Thyroid gland (tissue), 4 donors: ENCODE results near the gene MAPK13. TPM values are rescaled to one million over a fixed set of nuclear protein-coding genes. Genes with fewer than 3 reads are reported as not detected.
"Not testable (repeated sequence)": the region's sequence is repeated elsewhere in the genome, so short reads cannot be mapped to it uniquely, and the experiment has no call there.

Experiments used
- DNase-seq, 2 donors: peaks; one replicate each; pipeline ENCODE4 v3.0.0-alpha.2; 2019
- H3K27ac ChIP-seq, 3 donors: fragments of 200-600 bp; sonication (generic); 1 replicate in 2 of 3; 2 replicates in 1 of 3; pipeline ENCODE4 v1.5.1; 2016 to 2019; ENCODE audit warnings: mild to moderate bottlenecking in 1 of 3, moderate library complexity in 1 of 3
- H3K27me3 ChIP-seq: fragments of 200-600 bp; sonication (generic); one replicate; pipeline ENCODE4 v1.5.1; 2019
- H3K36me3 ChIP-seq, 2 donors: fragments of 200-600 bp; sonication (generic); one replicate each; pipeline ENCODE4 v1.5.1; 2016 to 2019
- H3K4me1 ChIP-seq, 2 donors: fragments of 200-600 bp; sonication (generic); one replicate each; pipeline ENCODE4 v1.5.1; 2017 to 2019
- H3K4me3 ChIP-seq, 3 donors: fragments of 200-600 bp; sonication (generic); replicated peaks in 1 of 3; 1 replicate in 2 of 3; 2 replicates in 1 of 3; pipeline ENCODE4 v1.5.1; 2016; ENCODE audit warnings: mild to moderate bottlenecking in 1 of 3
- H3K9me3 ChIP-seq: fragments of 200-600 bp; sonication (generic); one replicate; pipeline ENCODE4 v1.5.1; 2017
- POLR2A ChIP-seq, 2 donors: fragments of 450-650 bp; IDR thresholded peaks; one replicate each; pipeline ENCODE4 v1.6.1; 2017; ENCODE audit warnings: antibody characterized with exemption in 2 of 2, mild to moderate bottlenecking in 2 of 2, moderate library complexity in 1 of 2
- WGBS, 2 donors: methylation state at CpG; one replicate each; pipeline ENCODE4 v1.1.5; 2017; 5-methylcytosine and 5-hydroxymethylcytosine counted together
- intact Hi-C: fragments of 100-400 bp; cut with DNase I; formaldehyde crosslinking; loops from one replicate; pipeline ENCODE4 v1.15.1; 2023
- total RNA-seq, 4 donors: library from RNA; depleted of rRNA; stranded (reverse); fragments of >200 nt; gene quantifications; one replicate each; pipeline ENCODE4 v1.2.3, GENCODE V29; 2016
- TF ChIP-seq, protein P1 (sequence below), 6 experiments: fragments of 200-600 bp in 3 of 6; fragments of 450-650 bp in 3 of 6; sonication (generic) in 3 of 6; IDR thresholded peaks; one replicate each; pipeline ENCODE4 v1.5.1; 2016 to 2019; ENCODE audit warnings: antibody characterized with exemption in 6 of 6, mild to moderate bottlenecking in 2 of 6, inconsistent platforms in 1 of 6, moderate library complexity in 1 of 6

The MAPK13 gene
- total RNA-seq, 4 donors from 2014 or later = 33.2 to 50.9 (median 41.0) TPM

DNA sequence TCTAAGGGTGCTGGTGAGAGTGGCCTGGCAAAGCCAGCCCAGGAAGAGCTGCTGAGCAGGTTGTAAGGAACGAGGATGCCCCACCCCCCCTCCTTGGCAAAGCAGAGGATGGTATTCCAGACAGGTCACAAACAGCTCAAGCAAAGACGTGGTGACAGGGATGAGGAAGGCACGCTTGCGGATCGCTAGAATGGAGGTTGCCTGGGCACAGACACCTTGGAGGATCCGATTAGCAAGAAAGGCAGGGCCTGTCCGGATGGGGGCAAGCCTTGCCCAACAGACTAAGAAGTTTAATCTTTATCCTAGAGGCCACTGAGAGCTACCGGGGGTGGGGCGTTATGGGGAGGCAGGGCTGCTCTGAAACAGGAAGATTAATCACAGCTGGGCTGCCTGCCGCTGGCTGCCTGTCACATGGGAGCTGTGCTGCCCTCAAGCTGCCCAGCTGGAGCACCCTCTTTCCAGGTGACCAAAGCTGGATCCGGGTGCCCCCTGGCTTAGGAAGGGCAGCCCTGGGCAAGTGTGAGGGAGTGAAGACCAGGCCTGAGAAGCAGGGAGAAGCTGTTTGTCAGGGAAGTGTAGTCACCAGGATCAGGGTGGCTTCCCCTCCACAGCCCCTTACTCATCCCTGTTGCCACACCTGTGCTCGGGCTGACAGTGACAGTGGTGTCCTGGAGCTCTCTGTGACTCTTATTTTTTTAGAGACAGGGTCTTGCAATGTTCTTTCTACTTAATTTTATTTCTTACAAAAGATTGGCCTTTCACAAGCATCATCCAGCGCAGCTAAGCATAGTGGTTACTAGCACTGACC, 9.1 kb upstream of the MAPK13 start:
- Histone ChIP-seq H3K4me1 (peaks cover 8 to 23% of the 10 kb centered on the region in 2 donors), H3K27me3 (no peaks in the 10 kb centered on the region), H3K4me3 (no peak overlapping the region), H3K27ac (peak overlapping the region; percentile 3 to 57 (median 53)), H3K9me3 (no peaks in the 10 kb centered on the region), H3K36me3 (no peaks in the 10 kb centered on the region)
- peak; percentile 75 to 80 for DNase-seq
- 37 to 41% methylated on average over 11 to 12 of the region's 13 CpGs for WGBS, 2 donors
- TF ChIP-seq POLR2A (IDR thresholded peaks at IDR 0.05) = no peak
- TF ChIP-seq, protein P1, sequence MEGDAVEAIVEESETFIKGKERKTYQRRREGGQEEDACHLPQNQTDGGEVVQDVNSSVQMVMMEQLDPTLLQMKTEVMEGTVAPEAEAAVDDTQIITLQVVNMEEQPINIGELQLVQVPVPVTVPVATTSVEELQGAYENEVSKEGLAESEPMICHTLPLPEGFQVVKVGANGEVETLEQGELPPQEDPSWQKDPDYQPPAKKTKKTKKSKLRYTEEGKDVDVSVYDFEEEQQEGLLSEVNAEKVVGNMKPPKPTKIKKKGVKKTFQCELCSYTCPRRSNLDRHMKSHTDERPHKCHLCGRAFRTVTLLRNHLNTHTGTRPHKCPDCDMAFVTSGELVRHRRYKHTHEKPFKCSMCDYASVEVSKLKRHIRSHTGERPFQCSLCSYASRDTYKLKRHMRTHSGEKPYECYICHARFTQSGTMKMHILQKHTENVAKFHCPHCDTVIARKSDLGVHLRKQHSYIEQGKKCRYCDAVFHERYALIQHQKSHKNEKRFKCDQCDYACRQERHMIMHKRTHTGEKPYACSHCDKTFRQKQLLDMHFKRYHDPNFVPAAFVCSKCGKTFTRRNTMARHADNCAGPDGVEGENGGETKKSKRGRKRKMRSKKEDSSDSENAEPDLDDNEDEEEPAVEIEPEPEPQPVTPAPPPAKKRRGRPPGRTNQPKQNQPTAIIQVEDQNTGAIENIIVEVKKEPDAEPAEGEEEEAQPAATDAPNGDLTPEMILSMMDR (IDR thresholded peaks at IDR 0.05) = no peak
- intact Hi-C loops = loop anchor here (5.0 kb wide), 1 partner anchor 241 kb away; no protein-coding TSS in a partner anchor

- H3K4me3 ChIP-seq = no peak overlapping the region
- intact Hi-C loops = loop anchor here (5.0 kb wide), 1 partner anchor 240 kb away; no protein-coding TSS in a partner anchor
- H3K27me3 ChIP-seq = no peaks in the 10 kb centered on the region
- no peaks in the 10 kb centered on the region for H3K9me3 ChIP-seq
- peaks cover 8 to 23% of the 10 kb centered on the region in 2 donors for H3K4me1 ChIP-seq
- 79 to 84% methylated on average over 4 of the region's 4 CpGs for WGBS, 2 donors
- no peak overlapping the region for H3K27ac ChIP-seq
- no peak for DNase-seq
- H3K36me3 ChIP-seq = no peaks in the 10 kb centered on the region
- TF ChIP-seq, protein P1 (IDR thresholded peaks at IDR 0.05) = no peak
- TF ChIP-seq POLR2A (IDR thresholded peaks at IDR 0.05) = no peak
Measured at GRCh38 chr6:36121787-36122494, 8.4 kb upstream of the MAPK13 start.

- H3K4me1 ChIP-seq = peaks cover 8 to 23% of the 10 kb centered on the region in 2 donors
- peak in 1 of 2 donors; percentile 23 for DNase-seq
- no peaks in the 10 kb centered on the region for H3K27me3 ChIP-seq
- H3K36me3 ChIP-seq = no peaks in the 10 kb centered on the region
- no peak overlapping the region for H3K27ac ChIP-seq
- no peaks in the 10 kb centered on the region for H3K9me3 ChIP-seq
- 64 to 68% methylated on average over 11 of the region's 11 CpGs for WGBS, 2 donors
- intact Hi-C loops = loop anchor here (5.0 kb wide), 1 partner anchor 240 kb away; no protein-coding TSS in a partner anchor
- no peak overlapping the region for H3K4me3 ChIP-seq
- no peak for TF ChIP-seq POLR2A (IDR thresholded peaks at IDR 0.05)
- TF ChIP-seq, protein P1 (IDR thresholded peaks at IDR 0.05) = no peak
Measured at GRCh38 chr6:36122495-36123269, 7.6 kb upstream of the MAPK13 start.

DNA sequence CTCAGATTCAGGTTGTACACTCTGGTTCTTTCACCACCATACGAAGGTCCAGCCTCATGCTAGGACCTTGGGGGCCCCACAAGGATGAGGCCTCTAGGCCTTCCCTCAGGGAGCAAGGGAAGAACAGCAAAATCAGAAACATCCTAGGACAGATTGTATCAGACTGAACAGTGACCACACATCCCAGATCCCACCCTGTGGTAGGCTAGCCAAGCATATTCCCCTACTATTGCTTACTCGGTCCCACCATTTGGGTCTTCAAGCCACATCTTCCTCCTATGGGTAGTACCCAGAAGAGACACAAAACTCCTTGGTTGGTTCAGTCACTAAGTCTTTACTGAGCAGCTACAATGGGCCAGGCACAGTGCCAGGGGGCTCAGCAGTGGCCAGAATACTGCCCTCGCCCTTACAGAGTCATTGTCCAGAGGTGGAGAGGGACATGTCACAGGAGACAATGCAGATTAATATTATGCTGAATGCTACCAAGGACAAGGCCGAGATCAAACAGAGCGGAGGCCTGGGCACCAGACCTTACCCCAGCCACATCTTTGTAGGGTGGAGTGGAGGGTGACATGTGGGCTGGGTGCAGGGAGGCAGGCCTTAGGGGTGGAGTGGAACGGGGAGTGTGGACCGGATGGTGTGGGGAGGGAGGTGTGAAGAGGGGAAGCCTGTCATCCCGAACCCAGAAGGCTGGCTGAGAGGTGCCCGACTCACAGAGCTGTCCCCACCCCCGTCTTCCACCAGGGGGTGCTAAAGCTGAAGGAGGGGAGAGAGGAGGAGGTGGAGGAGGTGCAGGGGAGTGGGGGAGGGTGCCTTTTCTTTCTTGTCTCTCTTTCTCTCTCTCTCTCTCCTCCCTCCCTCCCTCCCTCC, 6.8 kb upstream of the MAPK13 start:
- H3K27ac ChIP-seq = peak overlapping the region in 1 of 3 donors; percentile 28
- H3K4me1 ChIP-seq = peaks cover 8 to 23% of the 10 kb centered on the region in 2 donors
- no peak overlapping the region for H3K4me3 ChIP-seq
- no peaks in the 10 kb centered on the region for H3K9me3 ChIP-seq
- WGBS, 2 donors = 41 to 43% methylated on average over 10 of the region's 10 CpGs
- H3K27me3 ChIP-seq = no peaks in the 10 kb centered on the region
- TF ChIP-seq, protein P1 (IDR thresholded peaks at IDR 0.05) = peak; percentile 25 to 79 (median 64)
- no peak for TF ChIP-seq POLR2A (IDR thresholded peaks at IDR 0.05)
- no peaks in the 10 kb centered on the region for H3K36me3 ChIP-seq
- intact Hi-C loops = loop anchor here (5.0 kb wide), 1 partner anchor 239 kb away; no protein-coding TSS in a partner anchor
- peak; percentile 76 to 84 for DNase-seq

DNA sequence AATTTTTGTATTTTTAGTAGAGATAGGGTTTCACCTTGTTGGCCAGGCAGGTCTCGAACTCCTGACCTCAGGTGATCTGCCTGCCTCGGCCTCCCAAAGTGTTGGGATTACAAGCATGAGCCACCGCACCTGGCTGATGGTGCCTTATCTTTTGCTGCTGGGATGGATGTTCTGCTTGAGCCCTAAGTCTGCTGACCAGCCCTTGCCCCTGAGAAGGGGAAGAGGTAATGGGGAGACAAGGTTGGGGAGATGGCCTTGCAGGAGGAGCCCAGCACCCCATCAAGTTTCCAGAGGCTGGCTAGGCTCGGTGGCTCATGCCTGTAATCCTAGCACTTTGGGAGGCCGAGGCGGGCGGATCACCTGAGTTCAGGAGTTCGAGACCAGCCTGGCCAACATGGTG, 6.0 kb upstream of the MAPK13 start:
- H3K27ac ChIP-seq, H3K36me3 ChIP-seq, DNase-seq, H3K9me3 ChIP-seq, H3K27me3 ChIP-seq, H3K4me3 ChIP-seq: not testable (repeated sequence)
- 90% methylated on average over 8 of the region's 8 CpGs for WGBS, 2 donors
- intact Hi-C loops = loop anchor here (5.0 kb wide), 1 partner anchor 238 kb away; no protein-coding TSS in a partner anchor
- H3K4me1 ChIP-seq = peaks cover 8 to 23% of the 10 kb centered on the region in 2 donors
